Fibroblast of skin of scalp (primary cell): ENCODE measurements around the gene LPCAT3.
A peak's percentile ranks its signal among the peaks of the same experiment; 100 is the strongest.
"Not testable (repeated sequence)": the region's sequence is repeated elsewhere in the genome, so short reads cannot be mapped to it uniquely, and the experiment has no call there.

Experiments
- DNase-seq: peaks from one replicate; pipeline ENCODE4 v3.0.0-alpha.2; 2013

LPCAT3 gene

DNA sequence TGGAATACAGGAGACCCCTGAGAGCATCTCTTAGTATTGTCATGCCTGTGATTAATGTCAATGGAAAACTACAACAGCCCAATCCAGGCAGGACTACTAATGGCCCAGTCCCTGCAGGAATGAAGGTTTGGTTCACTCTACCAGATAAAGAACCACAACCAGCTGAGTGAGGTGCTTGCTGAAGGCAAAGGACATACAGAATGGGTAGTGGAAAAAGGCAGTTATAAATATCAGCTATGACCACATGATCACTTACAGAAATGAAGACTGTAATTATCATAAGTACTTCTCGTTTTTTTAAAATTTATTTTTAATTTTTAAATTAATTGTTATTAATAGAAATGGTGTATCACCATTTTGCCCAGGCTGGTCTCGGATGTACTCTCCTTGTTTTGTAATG is 17.2 kb upstream of the LPCAT3 start:
- no peak for DNase-seq

DNA sequence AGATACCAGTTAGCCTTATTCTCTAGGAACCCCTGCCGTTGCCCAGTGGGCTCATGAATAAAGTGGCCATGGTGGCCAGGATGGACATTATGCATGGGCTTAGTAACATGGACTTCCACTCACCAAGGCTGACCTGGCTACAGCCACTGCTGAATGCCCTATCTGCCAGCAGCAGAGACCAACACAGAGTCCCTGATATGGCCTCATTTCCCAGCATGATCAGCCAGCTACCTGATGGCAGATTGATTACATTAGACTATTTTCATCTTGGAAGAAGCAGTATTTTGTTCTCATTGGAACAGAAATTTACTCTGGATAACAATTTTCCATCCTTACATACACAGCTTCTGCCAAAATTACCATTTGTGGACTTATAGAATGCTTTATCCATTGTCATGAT is 16.2 kb upstream of the LPCAT3 start:
- no peak for DNase-seq

DNA sequence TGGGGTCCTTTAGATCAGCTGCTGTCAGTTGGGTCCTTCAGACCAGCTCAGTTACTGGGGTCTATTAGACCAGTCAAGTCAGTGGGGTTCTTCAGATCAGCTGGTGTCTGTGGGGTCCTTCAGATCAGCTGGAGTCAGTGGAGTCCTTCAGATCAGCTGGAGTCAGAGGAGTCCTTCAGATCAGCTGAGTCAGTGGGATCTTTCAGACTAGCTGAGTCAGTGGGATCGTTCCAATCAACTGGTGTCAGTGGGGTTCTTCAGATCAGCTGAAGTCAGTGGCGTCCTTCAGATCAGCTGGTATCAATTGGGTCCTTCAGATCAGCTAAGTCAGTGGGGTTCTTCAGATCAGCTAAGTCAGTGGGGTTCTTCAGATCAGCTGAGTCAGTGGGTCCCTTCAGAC is 14.7 kb upstream of the LPCAT3 start:
- DNase-seq: no peak

DNA sequence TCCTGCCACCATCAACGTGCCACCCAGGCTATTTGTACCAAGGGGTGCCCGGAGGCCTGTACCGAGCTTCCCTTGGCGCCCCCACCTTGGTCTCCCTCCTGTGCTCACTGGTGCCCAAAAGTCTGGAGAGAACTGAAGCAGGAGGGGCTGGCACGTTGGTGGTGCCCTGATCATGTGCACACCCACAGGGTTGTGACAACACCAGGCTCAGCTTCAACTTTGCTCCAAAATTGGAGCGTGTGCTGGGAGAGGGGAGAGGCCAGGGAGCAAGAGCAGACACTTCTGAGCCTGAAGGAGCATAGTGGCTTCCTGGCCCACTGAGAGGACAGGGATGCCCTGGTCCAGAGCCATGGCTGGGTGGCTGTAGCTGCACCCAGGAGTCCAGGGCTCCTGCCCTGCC is 13.0 kb upstream of the LPCAT3 start:
- no peak for DNase-seq

DNA sequence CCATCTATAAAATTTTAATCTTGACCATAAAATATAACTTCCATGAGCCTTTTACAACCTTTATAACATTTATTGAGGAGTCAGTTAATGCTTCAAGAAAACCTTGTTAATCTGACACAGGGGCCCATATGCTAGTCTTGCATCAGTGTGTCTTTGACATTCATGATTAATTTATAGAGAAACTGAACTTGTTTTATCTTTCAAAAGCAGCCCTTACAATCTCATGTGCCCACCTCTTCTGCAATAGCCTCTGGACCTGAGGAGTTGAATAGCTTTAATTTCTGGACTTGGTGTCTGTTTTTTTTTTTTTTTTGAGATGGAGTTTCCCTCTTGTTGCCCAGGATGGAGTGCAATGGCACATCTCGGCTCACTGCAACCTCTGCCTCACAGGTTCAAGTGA is 8.6 kb upstream of the LPCAT3 start:
- no peak for DNase-seq

DNA sequence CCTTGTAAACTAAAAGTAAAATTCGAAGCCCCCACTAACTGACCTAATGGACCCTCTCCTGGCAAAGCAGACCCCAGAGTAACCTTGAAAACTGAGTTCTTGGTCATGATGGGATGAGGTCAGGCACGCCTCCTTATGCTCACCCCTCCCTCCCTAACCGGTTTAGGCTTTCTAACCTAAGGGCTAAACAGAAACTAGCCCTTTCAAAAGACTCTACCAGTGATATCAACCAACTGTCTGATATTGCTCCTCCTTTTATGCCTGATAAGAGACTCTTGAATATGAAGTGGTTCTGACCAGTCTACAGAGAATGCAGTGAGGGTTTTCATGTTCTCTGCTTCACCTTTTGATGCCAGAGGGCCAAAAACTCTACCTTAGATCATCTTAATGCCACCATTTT is 4.8 kb upstream of the LPCAT3 start:
- no peak for DNase-seq

DNA sequence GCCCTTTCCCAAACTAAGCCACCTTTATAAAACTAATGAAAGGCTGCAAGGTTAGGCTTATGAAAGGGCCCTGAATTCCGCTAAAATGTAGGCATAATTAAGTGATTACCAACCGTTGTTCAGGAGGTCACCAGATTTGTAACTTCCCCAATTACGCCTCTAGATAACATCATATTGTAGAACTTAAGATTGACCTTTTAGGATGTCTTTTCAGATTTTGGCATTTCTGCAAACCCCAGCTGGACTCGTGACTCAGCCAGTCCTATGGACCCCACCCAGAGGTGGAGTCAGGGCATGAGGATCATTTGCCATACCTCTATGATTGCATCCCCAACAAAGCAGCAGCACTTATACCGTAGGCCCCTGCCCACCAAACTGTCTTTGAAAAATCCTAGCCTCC is 3.7 kb upstream of the LPCAT3 start:
- DNase-seq: no peak

DNA sequence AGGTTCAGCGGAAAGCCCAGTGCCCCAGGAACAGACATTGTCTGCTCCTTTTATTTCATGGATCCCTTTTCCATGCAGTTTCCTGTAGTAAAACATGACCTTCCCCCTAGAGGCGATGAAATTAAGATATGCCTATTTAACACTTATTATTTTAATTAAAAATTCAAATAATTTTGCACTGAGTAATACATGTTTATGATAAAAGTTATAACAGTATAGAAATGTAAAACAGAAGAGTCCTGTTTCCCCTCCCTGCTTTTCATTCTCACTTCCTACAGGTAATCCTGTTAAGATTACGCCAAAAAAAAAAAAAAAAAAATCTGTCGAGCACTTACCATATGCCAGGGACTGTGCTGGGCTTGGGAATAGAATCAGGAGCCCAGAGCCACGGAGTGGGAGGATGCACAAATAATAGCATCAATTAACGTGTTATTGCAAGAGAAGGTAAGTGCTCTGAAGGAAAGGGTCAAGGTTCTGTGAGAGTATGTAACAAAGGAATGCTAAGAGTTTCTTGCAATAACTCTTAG is 830 bp upstream of the LPCAT3 start:
- no peak for DNase-seq

DNA sequence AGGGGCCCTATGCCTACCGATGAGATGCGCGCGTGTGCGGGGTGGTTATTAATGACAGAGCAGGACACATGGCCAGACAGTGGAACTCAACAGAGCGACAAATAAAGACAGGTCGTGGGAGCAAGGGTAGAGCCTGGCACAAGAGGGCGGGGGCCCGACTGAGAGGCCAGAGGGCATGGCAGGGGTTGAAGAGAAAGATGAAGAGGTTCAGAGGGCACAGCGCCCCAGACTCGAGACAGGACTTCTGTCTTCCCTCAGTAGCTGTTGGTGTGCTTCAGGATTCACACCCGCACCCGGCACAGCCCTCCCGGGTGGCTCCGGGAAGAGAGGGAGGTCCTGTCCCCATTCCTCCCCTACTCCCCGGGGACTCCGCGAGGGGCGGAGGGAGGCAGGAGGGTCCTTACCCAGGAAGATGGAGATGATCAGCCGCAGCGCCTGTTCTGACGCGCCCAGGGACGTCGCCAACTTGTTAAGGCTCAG is 366 bp downstream of the LPCAT3 start:
- peak; percentile 61 for DNase-seq

DNA sequence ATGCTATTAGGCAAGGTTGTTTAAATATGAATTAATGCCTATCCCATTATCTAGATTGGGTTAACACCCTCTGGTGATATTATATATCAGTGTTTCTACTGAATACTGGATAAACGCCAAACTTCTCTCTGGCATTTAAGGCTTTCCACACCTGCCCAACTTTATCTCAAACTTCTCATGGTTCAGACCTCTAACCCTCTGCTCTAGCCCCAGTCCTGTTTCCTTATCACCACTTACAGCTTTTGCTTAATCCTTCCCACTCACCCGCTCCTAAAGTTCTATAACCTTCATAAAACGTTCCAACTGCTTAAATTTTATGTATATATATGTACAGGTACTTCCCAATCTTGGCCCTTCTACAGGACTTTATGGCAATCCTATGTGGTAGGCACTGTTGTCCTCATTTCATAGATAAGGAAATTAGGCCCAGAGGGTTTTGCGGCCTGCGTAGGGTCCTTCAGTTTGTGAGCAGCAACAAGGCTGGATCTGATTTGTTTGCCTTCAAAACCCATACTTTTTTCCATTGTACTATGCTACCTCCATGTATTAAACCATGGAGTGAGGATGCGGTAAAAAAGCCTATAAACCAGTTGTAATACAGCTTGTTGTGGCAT is 1.2 kb downstream of the LPCAT3 start:
- no peak for DNase-seq

DNA sequence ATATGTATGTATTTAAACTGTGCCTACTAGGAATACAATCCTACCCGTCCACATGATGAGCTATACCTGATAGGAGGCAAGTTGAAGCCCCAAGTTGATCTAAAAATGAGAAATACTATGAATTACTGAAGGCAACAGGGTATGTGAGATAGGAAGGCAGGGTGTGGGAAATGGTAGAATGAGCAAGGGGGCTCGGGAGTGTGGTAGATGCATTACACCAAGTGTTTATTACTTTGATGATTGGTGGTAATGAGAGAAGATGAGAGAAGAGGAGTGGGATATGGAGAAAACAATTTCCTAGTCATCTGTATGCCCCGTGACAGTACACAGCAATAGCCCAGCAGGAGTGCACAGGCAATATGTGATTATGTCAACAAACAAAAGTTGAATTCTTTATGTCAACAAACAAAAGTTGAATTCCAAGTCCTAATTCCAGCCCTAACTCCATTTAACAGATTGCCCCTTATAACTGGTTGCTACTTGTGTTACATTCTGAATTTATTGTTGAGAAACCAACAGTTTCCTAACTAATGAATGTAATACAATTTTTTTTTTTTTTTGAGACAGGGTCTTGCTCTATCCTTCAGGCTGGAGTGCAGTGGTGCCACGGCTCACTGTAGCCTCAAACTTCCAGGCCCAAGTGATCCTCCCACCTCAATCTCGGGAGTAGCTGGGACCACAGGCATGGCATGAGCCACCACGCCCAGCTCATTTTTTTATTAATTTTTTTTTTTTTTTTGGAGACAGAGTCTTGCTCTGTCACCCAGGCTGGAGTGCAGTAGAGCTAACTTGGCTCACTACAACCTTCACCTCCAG is 2.5 kb downstream of the LPCAT3 start:
- DNase-seq: no peak

DNA sequence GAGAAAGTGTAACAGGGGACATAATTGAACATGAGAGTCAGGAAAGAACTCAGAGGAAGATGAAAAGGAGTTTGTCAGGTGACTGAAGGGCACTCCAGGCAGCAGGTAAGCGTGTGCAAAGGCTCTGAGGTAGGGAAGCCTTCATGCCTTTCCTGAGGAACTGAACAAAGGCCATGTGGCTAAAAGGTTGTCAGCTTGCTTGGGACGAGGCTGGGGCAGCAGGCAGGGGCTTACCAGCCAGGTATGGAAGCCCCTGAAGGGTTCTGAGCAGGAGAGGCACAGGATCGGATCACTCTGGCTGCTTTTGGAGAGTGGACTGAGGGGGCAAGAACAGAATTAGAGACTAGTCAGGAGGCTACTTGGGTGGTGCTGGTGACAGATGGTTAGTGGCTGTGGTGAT is 5.2 kb downstream of the LPCAT3 start:
- DNase-seq: no peak

DNA sequence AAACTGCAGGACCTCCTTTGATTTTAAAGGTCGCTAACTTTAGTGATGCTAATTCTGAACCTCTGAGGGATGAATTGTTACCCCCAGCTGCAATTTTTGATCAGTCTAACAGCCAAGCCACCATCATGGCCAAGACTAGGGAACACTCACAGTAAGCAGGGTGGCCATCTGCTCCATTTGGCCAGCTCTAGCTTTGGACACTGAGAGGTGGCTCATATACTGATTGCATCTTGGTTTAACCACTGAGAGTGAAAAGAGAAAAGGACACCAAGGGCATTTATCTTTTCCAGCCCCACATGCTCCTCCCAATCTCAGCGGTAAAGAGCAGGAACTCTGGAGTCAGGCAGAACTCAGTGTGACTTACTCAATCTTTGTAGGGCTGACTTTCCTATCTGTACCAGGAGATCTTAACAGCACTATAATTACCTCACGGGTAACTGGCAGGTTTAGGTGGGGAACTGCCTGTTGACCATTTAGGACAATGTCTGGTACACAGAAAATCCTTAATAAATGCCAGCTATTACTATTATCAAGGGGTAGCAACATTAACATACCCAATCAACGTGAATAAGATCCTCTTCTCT is 6.2 kb downstream of the LPCAT3 start:
- no peak for DNase-seq

DNA sequence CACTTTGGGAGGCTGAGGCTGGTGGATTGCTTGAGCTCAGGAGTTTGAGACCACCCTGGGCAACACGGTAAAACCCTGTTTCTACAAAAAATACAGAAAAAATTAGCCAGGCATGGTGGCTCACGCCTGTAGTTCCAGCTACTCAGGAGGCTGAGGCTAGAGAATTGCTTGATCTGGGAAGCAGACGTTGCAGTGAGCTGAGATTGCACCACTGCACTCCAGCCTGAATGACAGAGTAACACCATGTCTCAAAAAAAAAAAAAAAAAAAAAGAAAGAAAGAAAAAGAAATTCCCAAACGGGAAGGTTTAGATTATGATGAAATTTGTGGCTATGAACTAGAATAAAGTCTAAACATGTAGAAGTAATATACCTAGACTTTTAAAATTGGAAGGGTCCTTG is 6.9 kb downstream of the LPCAT3 start:
- not testable (repeated sequence) for DNase-seq

DNA sequence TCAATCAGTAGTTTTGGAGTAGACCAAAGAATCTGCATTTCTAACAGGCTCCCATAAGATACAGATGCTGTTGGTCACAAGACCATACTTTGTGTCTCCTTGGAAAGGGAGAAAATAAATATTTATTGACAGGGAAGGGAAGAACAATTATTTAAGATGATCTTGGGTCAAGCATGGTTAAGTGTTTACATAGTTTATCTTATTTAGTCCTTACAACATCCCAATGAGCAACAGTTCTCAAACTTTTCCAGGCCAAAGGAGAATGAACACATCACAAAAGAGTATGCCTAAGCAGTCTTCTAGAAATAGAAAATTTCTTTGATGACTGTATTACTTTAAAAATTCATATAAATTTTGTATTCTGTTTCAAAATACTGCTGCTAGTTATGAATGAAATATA is 8.8 kb downstream of the LPCAT3 start:
- no peak for DNase-seq

DNA sequence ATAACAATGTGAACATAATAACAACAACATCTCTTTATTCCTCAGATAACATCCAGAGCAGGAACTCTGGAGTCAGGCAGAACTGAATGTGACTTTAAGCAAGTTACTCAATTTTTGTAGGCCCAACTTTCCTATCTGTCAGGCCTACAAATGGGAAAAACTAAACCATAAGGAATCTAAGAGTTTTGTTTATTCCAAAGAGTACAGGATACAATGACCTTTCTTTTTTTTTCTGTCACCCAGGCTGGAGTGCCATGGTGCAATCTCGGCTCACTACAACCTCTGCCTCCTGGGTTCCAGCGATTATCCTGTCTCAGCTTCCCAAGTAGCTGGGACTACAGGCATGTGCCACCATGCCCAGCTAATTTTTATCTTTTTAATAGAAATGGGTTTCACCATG is 9.4 kb downstream of the LPCAT3 start:
- no peak for DNase-seq

DNA sequence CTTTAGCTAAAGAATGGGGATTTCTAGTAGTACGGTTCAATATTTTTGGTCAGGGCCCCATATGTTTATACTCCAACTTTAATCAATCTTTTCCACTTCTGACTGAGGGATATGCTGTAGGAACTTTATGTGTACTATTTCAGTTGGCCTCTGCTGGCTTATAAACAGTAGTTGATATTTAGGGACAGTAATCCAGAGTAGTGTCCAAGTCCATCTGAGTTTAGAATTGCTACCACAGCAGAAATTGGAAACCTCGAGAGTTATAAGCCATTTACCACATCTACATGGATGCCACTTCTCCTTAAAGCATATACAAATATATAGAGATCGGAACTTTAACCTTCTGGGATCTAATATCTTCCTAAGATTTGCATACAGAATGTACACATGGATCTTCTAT is 11.6 kb downstream of the LPCAT3 start:
- no peak for DNase-seq

DNA sequence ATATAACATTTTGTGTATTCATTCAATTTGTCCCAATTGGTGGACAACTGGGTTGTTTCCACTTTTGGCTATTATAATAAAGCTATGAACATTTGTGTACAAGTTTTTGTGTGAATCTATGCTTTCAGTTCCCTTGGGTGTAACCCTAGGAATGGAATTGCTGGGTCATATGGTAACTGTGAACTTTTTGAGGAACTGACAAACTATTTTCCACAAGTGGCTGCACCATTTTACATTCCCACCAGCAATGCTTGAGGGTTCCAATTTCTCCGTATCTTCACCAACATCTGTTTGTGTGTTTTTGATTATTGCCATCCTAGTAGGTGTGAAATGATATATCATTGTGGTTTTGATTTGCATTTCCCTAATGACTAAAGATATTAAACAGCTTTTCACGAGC is 13.0 kb downstream of the LPCAT3 start:
- no peak for DNase-seq

DNA sequence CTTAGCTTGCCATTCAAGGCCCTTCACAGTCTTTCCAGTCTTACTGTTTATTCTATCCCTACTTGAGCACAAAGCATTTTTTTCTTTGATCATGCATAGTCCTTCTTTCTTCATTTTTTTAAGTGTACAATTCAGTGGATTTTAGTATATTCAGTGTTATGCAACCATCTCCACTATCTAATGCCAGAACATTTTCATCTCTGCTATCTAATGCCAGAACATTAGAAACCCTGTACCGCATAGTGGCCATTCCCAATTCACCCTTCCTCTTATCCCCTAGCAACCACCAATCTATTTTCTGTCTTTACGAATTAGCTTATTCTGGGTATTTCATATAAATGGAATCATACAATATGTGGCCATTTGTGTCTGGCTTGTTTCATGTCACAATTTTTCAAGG is 13.4 kb downstream of the LPCAT3 start:
- DNase-seq: no peak

DNA sequence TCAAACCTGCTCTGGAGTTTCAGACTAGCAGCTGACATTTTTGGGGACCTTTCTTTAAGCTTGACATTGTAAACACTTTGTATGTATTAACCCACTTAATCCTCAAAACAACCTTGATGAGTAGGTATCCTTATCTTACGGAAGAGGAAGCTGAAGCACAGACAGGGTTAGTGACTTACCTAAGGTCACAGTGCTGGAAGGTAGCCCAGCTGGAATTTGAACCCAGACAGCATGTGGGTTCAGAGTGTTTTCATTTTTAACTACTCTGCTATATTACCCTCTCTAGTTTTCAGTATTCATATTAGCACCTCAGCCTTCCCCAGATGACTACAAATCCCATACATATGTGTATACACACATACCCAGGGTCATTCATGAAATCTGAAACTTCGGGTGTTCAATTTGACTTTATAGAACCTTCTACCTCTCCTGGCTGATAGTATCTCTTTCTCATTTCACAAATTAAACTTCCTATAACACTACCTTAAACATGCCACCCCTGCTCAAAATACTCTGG is 13.9 kb downstream of the LPCAT3 start:
- no peak for DNase-seq

DNA sequence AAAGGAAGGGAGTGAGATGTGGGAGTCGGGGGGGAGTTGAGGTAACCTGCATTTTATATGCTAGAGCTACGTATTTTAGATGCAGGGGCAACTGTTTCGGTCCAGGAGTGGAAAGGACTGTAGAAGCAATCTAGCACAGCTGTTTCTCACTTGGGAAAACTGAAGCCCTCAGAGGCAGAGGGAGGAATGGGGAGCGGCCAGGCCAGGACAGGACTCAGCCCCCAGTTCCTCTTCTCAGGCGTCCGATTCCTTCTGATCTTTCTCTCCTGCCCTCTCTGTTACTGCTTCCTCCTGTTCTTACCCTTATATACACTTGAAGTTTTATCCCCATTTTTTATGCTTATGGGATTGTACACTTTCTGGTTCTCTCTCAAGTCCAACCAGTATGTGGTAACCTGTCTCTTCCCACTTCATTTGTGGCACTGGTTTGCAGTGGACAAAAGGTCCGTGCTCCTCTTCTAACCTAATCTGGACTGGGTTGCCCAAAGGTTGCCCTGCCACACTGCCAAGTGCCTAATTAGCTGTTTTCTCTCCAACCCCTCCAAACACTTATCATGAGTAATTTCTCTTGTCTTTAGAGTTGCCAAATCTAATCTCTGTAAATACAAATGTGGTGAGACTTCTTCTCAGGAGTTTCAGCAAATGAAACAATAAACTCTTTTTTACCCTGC is 16.2 kb downstream of the LPCAT3 start:
- no peak for DNase-seq

DNA sequence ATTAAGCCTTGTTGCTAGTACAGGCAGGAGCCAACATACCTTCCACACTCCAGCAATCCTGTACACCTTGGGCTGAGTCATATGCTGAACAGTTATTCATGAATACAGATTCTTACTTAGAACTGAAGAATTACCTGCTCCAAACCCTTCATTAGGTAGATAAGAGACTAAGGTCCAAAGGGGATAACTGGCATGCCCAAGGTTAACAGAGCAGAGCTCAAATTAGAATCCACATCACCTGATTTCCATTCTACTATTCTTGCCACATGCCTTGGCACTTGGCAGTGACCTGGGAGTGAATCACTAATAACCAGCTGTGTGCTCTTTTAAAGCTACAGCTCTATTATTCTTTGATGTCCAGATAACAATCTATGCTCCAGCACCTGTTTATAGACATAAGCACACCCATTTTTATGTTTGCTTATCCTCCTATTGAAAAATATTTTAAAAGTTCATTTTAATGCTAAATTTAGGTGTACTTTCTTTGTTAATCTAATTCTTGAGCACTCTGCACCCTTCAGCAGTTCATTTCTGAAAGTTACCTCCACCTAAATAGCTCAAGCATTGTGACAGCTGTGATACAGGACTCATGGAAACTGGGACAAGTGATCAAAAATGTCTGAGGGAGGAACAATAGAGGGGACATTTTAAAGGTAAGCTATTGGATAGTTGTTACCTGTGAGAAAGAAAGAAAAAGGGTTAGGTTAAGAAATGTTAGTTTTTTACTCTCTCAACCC is 19.4 kb downstream of the LPCAT3 start:
- DNase-seq: no peak
